PC-9 (cell line): ENCODE measurements around the gene KDM1B. TPM values are rescaled to one million over a fixed set of nuclear protein-coding genes. Genes with fewer than 3 reads are reported as not detected.

Experiments used
- BruUV-seq: library from RNA; stranded (reverse); fragments of 400-500 nt; replicated peaks from 2 replicates; lab custom pipeline; 2021; lab: Mats Ljungman, UMichigan
- CTCF ChIA-PET: fragments of 300-600 bp; sonication (Branson Sonifier 250); formaldehyde crosslinking; loops from one replicate; lab custom pipeline; 2022; ENCODE audit warnings: antibody characterized with exemption; lab: Charles Lee
- POLR2A ChIA-PET: fragments of 300-600 bp; sonication (Branson Sonifier 250); formaldehyde crosslinking; loops from one replicate; lab custom pipeline; 2022; ENCODE audit warnings: antibody characterized with exemption; ENCODE audit not compliant: unreplicated experiment; lab: Charles Lee
- DNase-seq, 2 experiments: peaks; one replicate each; pipeline versions ENCODE4 v3.0.0 to v3.0.0-alpha.2; 2015 to 2022; ENCODE audit warnings: mixed read lengths in 1 of 2
- H2AFZ ChIP-seq: fragments of 200-600 bp; sonication (generic); 2 replicates; pipeline ENCODE4 v1.8.1; 2017; ENCODE audit warnings: antibody characterized with exemption
- H3F3A ChIP-seq: fragments of 200-600 bp; sonication (generic); 2 replicates; pipeline ENCODE4 v1.8.1; 2017; ENCODE audit warnings: antibody characterized with exemption, mild to moderate bottlenecking, low read depth; ENCODE audit not compliant: insufficient read depth
- H3K27ac ChIP-seq: fragments of 200-600 bp; sonication (generic); 2 replicates; pipeline ENCODE4 v1.6.1; 2016; ENCODE audit warnings: mixed run types
- H3K27me3 ChIP-seq: fragments of 200-600 bp; sonication (generic); 2 replicates; pipeline ENCODE4 v1.6.1; 2016; ENCODE audit warnings: low read depth, mixed run types; ENCODE audit not compliant: insufficient read depth
- H3K36me3 ChIP-seq: fragments of 200-600 bp; sonication (generic); 2 replicates; pipeline ENCODE4 v1.6.1; 2016; ENCODE audit warnings: low read depth, mixed run types
- H3K4me1 ChIP-seq: fragments of 200-600 bp; sonication (generic); replicated peaks from 2 replicates; pipeline ENCODE4 v1.6.1; 2016; ENCODE audit warnings: mixed run types; ENCODE audit not compliant: insufficient read depth
- H3K4me2 ChIP-seq: fragments of 200-600 bp; sonication (generic); 2 replicates; pipeline ENCODE4 v1.6.1; 2017; ENCODE audit warnings: mixed run types
- H3K4me3 ChIP-seq: fragments of 200-600 bp; sonication (generic); 2 replicates; pipeline ENCODE4 v1.6.1; 2016; ENCODE audit warnings: mixed run types
- H3K79me2 ChIP-seq: fragments of 200-600 bp; sonication (generic); 2 replicates; pipeline ENCODE4 v1.6.1; 2017; ENCODE audit warnings: low read depth, mixed run types
- H3K9me2 ChIP-seq: fragments of 200-600 bp; sonication (generic); 2 replicates; pipeline ENCODE4 v1.8.1; 2017; ENCODE audit warnings: mild to moderate bottlenecking; ENCODE audit not compliant: insufficient read depth
- H3K9me3 ChIP-seq: fragments of 200-600 bp; sonication (generic); 2 replicates; pipeline ENCODE4 v1.8.1; 2016; ENCODE audit warnings: low read depth; ENCODE audit not compliant: insufficient read depth
- H4K20me1 ChIP-seq: fragments of 200-600 bp; sonication (generic); 2 replicates; pipeline ENCODE4 v1.8.1; 2017; ENCODE audit not compliant: insufficient read depth
- CTCF ChIP-seq: fragments of 200-600 bp; sonication (generic); conservative IDR thresholded peaks from 2 replicates; pipeline ENCODE4 v1.6.1; 2017; ENCODE audit warnings: mixed run types, antibody characterized with exemption, mild to moderate bottlenecking, moderate library complexity
- EZH2 ChIP-seq: fragments of 200-600 bp; sonication (generic); IDR thresholded peaks from 2 replicates; pipeline ENCODE4 v1.8.0; 2017; ENCODE audit warnings: antibody characterized with exemption, low read depth
- intact Hi-C: fragments of 100-400 bp; cut with micrococcal nuclease; formaldehyde crosslinking; loops from one replicate; pipeline ENCODE4 v1.10.0; 2022; ENCODE audit not compliant: unreplicated experiment
- total RNA-seq: library from RNA; stranded (reverse); gene quantifications from 2 replicates; pipeline ENCODE4 v1.2.3, GENCODE V29; 2021

KDM1B gene
- total RNA-seq, 1 experiment from 2014 or later = 21.5 TPM

GRCh38 chr6:18139935-18140621, 15.1 kb upstream of the KDM1B start:
- Histone ChIP-seq H3K9me2 (no peaks in the 10 kb centered on the region), H2AFZ (no peak overlapping the region), H3K9me3 (no peaks in the 10 kb centered on the region), H3K27me3 (no peaks in the 10 kb centered on the region), H3F3A (no peaks in the 10 kb centered on the region), H3K4me1 (no peaks in the 10 kb centered on the region), H3K4me3 (no peak overlapping the region), H3K27ac (no peak overlapping the region), H3K4me2 (no peak overlapping the region), H3K36me3 (0 out of 2 replicates have a peak, but pooled peaks cover 4% of the 10 kb centered on the region), H4K20me1 (no peaks in the 10 kb centered on the region), H3K79me2 (no peaks in the 10 kb centered on the region)
- no peak for DNase-seq
- BruUV-seq = no TSS peak
- CTCF ChIA-PET = no interaction called here
- intact Hi-C loops = no loop called here
- POLR2A ChIA-PET = no interaction called here
- no peak for TF ChIP-seq EZH2
- no peak for TF ChIP-seq CTCF

- H3K4me2 ChIP-seq = no peak overlapping the region
- no peaks in the 10 kb centered on the region for H3F3A ChIP-seq
- ChIA-PET POLR2A (no interaction called here), CTCF (no interaction called here)
- no TSS peak for BruUV-seq
- H3K36me3 ChIP-seq = peaks cover 8% of the 10 kb centered on the region; the same call in 1 of the 2 replicates
- H3K9me2 ChIP-seq = no peaks in the 10 kb centered on the region
- no peak for TF ChIP-seq CTCF
- TF ChIP-seq EZH2 = no peak
- no peaks in the 10 kb centered on the region for H3K4me1 ChIP-seq
- no peak overlapping the region for H3K4me3 ChIP-seq
- H3K27ac ChIP-seq = no peak overlapping the region
- H2AFZ ChIP-seq = no peak overlapping the region
- no peaks in the 10 kb centered on the region for H4K20me1 ChIP-seq
- H3K9me3 ChIP-seq = no peaks in the 10 kb centered on the region
- intact Hi-C loops = no loop called here
- no peaks in the 10 kb centered on the region for H3K27me3 ChIP-seq
- no peaks in the 10 kb centered on the region for H3K79me2 ChIP-seq
- no peak for DNase-seq
Measured at GRCh38 chr6:18141805-18142590, 13.2 kb upstream of the KDM1B start.

- Histone ChIP-seq H3F3A (no peaks in the 10 kb centered on the region), H3K4me1 (no peaks in the 10 kb centered on the region), H3K4me3 (no peak overlapping the region), H3K79me2 (no peaks in the 10 kb centered on the region), H3K27me3 (no peaks in the 10 kb centered on the region), H2AFZ (no peak overlapping the region), H3K4me2 (no peak overlapping the region), H3K9me2 (no peaks in the 10 kb centered on the region), H3K9me3 (no peaks in the 10 kb centered on the region), H3K36me3 (peaks cover 8% of the 10 kb centered on the region; the same call in 1 of the 2 replicates), H4K20me1 (no peaks in the 10 kb centered on the region), H3K27ac (no peak overlapping the region)
- ChIA-PET CTCF (no interaction called here), POLR2A (no interaction called here)
- TF ChIP-seq CTCF = no peak
- TF ChIP-seq EZH2 = no peak
- DNase-seq = no peak
- intact Hi-C loops = no loop called here
- no TSS peak for BruUV-seq
Measured at GRCh38 chr6:18142591-18142861, 12.7 kb upstream of the KDM1B start.
